GM19025 (cell line): ENCODE measurements around the gene STAP2.
A peak's percentile ranks its signal among the peaks of the same experiment; 100 is the strongest.

Experiments
- ATAC-seq: cut with Tn5 transposase; IDR thresholded peaks from one replicate; pipeline ENCODE4 v1.9.1; 2021; ENCODE audit warnings: mild to moderate bottlenecking, low read depth, moderate library complexity; ENCODE audit not compliant: unreplicated experiment

The STAP2 gene

DNA sequence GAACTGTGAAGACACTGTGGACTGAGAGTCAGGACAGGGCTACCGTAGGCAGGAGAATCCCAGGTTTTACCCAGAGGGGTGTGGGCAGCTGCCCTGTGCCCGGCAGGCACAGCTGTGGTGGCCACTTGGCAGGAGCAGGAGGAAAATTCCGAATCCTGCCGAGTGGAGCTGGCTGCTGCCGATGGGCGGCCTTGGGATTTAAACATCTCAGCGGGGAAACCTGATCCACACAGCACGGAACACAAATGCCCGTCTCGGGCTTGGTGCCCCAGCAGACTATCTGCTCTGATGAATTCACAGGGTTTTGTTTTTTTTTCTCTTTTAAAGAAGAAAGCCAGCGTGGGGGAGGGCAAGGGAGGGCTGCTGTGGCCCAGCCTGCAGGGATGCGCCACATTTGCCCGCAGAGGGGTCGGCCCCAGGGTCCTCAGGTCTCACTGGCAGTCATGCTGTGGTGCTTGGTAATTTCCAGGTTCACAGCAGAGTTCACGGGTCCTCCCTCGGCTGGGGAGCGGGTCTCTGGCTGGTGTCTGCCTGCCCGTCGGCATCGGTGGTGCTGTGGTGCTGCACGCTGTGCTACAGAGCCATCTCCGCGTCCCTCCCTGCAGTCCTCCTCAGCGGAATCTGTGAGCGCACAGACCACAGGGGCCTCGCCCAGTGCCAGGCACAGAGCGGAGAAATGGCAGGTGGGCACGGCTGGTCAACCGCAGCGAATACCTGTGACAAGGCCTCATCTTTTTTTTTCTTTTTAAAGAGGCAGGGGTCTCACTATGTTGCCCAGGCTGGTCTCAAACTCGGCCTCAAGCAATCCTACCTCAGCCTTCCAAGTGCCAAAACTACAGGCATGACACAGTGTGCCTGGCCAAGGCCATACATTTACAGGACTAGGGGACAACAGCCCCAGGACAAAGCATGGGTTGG is 32.9 kb upstream of the STAP2 start:
- ATAC-seq = no peak

DNA sequence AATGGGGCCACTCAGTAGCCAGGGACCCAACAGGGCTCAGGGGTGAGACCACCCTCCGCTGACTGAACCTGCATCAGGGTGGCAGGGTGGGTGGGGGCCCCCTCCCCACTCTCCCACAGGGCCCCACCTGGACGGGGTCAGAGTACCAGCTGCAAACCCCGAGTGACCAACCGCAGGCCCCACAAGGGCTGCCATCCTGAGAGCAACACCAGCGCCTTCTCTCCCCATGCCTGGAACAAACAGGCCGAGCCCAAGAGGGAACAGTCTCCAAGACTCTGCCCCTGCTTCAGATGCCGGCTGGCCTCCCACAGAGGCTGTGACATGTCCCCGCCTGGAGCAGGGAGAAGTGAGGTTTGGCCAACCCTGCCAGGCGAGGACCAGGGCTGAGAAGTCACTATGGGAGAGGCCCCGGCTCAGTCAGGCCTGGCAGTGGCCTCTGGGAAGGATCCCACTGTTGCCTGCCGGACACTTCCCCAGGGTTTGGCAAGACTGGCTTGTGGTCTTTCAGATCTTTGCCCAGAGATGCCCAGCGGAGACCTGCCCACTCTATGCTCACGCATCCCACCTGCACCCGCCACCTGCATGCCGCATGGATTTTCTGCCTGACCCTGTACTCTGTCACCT is 31.9 kb upstream of the STAP2 start:
- no peak for ATAC-seq

DNA sequence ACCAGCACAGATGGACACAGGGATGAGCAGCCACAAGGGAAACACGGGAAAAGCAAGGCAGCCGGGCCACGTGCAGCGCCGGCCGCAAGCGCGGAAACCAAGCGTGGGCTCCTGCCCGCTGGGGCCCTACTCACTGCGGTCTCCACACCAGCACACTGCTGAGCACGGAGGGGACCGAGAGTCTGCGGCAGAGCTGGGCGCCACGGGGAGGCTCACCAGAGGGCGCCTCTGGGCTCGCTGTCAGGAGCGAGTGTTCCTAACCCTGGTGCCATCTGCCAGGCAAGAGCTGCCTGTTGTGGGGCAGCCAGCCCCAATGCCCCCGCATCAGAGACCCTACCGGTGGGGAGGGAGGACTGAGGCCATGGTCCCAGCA is 31.2 kb upstream of the STAP2 start:
- ATAC-seq = peak; percentile 44

DNA sequence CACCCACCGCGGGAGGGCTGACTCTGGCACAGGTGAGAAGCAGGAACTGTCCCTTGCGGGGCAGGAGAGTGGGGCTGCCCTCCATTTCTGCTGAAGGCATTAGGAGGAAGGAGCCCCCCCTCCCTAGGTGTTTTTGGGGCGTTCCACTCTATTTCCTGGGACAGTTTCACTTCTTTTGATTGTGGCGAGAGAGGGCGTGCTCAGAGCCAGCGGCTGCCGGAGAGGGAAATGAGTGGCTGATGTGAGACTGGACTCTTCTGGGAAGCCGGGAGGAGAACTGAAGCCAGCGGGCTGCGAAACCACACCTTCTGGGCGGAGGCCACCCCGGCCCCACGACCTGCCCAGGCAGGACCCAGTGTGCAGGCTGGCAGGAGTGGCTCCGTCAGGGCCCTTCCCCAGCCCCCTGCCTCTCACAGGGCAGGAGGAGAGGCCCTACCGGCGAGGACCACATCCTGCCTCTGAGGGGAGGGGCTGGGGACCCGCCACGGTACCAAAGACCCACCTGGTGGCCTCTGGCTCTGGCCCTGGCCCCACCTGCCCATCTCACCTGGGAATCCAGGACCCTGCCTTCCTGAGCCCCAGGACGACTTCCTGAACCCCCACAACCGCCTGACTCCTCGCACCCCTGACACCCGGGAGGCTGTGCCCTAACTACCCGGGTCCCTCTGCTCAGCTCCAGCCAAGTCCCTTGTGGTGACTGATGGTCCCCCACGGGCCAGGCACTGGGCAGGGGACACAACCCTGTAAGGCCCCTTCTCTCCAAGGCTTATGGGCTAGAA is 30.7 kb upstream of the STAP2 start:
- no peak for ATAC-seq

DNA sequence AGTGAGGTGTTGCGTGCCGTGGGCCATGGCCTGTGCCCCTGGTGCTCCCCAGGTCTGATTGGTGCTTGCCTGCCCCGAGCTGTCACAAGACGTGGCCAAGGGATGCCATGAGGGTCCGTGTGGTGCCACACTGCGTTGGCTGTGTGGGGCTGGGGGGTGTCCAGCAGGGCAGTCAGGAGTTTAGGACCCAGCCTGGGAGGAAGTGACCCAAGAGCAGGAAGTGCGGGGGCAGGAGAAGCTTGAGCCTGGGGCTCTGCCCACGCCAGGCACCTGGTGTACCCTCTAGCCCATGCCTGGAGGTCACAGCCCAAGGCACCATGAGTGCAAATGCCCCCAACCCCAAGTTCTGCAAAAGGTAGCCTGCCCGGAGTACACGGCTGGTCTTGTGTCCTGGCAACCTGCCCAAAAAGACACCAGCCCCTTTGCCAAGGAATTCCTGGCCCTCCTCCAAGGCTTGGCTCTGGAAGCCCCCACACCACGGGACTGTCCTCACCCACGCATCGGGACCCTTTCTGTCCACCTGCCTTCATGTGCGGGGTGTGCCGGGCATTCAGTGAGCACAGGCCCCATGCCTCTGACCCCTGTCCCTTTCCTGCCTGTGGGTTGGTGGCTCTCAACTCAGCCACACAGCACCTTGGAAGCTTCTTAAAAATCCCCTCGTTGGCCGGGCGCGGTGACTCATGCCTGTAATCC is 29.6 kb upstream of the STAP2 start:
- ATAC-seq = no peak

GRCh38 chr19:4367781-4368127 is 29.1 kb upstream of the STAP2 start:
- no peak for ATAC-seq

DNA sequence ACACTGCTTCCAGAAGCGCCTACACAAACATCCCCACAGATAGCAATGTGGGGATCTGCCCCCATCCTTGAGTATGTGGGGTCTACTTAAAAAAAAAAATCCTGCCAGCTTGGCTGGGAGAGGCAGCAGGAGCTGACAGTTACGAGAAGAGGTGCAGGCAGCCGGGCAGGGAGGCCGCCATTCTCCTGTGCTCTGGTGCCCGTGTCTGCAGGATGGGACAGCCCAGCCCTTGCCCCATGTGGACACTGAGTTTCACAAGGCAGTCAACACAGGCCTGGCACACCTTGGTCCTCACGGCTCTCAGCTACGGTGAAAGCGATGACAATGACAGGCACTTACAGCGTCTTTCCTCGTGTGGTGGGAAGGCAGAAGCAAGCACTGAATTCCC is 28.7 kb upstream of the STAP2 start:
- ATAC-seq = no peak

DNA sequence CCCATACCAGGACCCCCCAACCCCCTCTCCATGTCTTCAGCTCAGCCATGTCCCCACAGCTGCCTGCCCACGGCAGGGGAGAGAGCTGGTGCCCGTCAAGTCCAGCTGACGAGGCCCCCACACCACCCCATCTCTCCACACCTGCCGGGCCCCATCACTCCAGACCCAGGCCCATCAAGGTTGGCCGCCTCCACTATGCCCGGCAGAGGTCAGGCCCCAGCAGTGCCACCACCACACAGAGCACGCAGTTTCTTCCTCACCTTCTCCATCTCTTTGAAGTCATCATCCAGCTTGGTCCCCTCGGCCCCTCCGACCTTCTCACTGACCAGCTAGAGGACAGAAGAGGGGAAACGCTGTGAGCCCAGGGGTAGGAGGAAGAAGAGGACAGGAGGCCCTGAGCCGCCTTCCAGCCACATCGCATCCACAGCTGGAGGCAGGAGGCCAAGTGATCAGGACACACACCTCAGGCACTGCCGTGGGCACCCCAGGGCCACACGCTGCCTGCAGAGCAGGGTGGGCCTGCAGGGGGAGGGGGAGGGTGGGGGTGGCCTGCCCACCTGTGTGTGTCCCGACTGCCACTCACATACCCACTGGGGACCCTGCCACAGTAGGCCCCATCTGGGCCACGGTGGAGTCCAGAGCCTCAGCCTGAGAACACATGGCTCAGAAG is 28.2 kb upstream of the STAP2 start:
- ATAC-seq = no peak

- no peak for ATAC-seq
Measured at GRCh38 chr19:4365791-4366665, 27.4 kb upstream of the STAP2 start.

DNA sequence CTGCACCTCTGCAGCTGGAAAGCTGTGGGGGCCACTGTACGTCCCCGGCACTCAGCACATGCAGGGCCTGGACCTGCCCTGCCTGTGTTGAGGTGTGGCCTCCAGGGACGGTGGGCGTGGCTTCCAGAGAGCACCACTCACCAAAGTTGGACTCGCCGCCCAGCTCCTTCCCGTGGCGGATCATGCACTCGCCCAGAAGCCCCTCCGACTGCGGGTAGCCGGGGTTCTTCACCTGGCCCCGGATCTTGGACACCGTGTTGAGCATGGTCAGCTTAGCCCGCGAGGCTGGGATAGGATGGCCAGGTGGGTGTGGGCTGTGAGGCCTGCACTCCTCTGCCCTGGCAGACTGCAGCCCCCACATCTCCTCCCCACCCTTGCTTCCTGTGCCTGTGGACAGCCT is 26.7 kb upstream of the STAP2 start:
- ATAC-seq = no peak

DNA sequence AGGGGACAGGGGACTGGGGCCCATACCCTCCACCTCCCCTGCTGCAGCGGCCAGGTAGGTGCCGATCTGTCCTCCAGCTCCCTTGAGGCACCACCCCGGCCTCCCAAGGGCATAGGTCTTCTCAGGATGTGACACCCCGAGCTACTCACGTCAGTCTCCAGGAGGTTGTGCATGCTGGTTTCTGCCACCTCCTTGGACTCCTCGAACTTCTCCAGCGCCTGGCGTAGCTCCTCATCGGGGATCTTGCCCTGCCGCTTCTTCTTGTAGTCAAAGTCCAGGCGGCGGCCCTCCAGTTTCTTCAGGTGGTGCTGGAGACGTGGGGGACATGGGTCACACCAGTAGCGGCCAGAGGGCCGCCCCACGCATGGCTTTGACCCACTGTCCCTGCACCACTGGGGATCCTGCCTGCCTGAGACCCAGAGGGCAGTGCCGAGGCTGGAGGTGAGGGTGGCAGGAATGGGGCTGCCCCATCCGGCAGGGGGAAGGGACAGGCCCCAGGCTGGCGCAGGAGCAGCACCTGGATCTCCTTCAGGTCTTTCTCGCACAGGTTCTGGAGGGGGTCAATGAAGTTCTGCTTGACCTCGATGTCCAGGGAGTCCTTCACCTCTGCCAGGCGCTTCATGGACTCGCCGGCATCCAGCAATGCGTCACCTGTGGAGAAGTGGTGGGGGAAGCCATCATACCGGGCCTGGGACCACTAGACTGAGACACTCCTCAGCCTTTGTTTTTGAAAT is 25.1 kb upstream of the STAP2 start:
- ATAC-seq = no peak

- no peak for ATAC-seq
Measured at GRCh38 chr19:4362831-4363545, 24.4 kb upstream of the STAP2 start.

- ATAC-seq = no peak
Measured at GRCh38 chr19:4362101-4362828, 23.6 kb upstream of the STAP2 start.

- ATAC-seq = no peak
Measured at GRCh38 chr19:4361152-4362046, 22.8 kb upstream of the STAP2 start.

- no peak for ATAC-seq
Measured at GRCh38 chr19:4360641-4361151, 22.1 kb upstream of the STAP2 start.

GRCh38 chr19:4360081-4360569 is 21.5 kb upstream of the STAP2 start:
- ATAC-seq = no peak
